Endometrial microvascular endothelial cells (primary cell): ENCODE measurements around the gene HECW1. TPM values are rescaled to one million over a fixed set of nuclear protein-coding genes. Genes with fewer than 3 reads are reported as not detected.
"Not testable (repeated sequence)": the region's sequence is repeated elsewhere in the genome, so short reads cannot be mapped to it uniquely, and the experiment has no call there.

Experiments used
- in situ Hi-C: cut with HindIII; loops from 2 replicates; pipeline ENCODE4 v1.10.0; 2017; ENCODE audit warnings: low sequenced_read_pairs, low pct_unique_long_range_greater_than_20kb; ENCODE audit errors: inconsistent ontology term
- total RNA-seq: library from RNA; depleted of rRNA; stranded (reverse); fragments of >200 nt; gene quantifications from one replicate; pipeline ENCODE4 v1.2.3, GENCODE V29; 2015; ENCODE audit errors: inconsistent ontology term

Gene HECW1
- total RNA-seq, 1 donor from 2014 or later, result not detected

DNA sequence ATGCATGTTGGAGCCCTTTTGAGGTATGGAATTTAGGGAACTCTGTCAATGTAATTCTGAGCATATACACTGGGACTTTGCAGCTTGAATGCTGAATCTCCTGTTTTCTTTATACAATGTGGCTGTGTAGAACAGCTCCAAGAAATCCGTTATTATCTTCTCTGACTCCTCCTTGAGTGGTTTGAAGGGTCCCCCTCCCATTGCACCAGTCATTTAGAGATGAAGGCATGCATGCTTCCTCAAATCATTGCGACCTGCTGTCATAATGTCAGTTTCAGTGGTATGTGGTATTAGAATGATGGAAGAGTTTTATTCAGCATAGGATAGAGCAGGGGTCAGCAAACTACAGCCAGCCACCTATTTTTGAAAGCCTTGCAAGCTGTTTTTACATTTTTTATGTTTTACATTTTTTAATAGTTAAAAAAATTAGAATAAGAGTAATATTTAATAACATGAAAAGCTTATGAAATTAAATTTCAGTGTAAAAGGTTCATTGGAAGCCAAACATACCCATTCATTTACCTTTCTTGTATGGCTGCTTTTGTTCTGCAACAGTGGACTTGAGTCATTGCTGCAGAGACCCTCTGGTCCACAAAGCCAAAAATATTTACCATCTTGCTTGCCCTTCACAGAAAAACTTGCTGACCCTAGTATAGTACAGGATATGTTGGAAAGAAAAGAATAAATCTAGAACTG is 478.6 kb downstream of the HECW1 start:
- in situ Hi-C loops, result no loop called here

GRCh38 chr7:43591558-43592180 is 479.2 kb downstream of the HECW1 start:
- in situ Hi-C loops, result no loop called here

DNA sequence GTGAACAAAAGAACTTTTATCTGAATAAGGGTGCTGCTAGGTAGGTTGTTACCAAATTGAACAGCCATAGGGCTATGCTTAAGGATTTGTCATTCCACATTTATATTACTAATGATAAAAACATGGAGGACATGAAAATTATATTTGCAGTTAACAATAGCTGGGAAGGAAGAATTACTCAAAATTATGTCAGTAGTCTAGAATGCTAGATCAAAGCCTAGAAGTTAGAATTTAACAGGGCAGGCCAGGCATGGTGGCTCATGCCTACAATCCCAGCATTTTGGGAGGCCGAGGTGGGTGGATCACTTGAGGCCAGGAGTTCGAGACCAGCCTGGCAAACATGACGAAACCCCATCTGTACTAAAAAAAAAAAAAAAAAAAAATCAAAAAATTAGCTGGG is 479.9 kb downstream of the HECW1 start:
- in situ Hi-C loops, result no loop called here

DNA sequence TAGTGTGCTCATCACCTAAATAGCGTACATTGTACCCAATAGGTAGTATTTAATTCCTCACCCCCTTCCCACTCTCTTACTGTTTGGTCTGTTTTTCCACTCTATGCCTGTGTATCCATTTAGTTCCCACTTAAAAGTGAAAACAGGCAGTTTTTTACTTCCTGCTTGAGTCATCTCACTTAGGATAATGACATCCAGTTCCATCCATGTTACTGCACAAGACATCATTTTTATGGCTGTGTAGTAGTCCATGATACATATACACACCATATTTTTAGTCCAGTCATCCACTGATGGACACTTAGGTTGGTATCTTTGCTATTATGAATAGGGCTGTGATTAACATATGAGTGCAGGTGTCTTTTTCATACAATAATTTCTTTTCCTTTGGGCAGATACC is 480.6 kb downstream of the HECW1 start:
- in situ Hi-C loops, result no loop called here

DNA sequence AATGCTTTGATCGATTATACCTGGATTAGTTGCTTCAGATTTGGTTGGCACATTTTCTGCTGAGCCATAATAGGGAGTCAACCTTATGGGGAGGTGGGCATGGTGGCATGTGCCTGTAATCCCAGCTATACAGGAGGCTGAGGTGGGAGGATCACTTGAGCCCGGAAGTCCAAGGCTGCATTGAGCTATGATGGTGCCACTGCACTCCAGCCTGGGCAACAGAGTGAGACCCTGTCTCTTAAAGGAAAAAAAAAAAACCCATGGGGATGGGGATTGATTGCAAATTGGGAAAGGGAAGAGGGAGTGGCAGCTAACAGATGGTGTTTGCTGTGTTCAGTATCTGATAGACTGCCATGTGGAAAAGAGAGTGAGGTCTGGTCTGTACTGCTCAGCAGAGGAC is 481.6 kb downstream of the HECW1 start:
- in situ Hi-C loops, result no loop called here

GRCh38 chr7:43596426-43596825 is 484.0 kb downstream of the HECW1 start:
- in situ Hi-C loops, result not testable (repeated sequence)

DNA sequence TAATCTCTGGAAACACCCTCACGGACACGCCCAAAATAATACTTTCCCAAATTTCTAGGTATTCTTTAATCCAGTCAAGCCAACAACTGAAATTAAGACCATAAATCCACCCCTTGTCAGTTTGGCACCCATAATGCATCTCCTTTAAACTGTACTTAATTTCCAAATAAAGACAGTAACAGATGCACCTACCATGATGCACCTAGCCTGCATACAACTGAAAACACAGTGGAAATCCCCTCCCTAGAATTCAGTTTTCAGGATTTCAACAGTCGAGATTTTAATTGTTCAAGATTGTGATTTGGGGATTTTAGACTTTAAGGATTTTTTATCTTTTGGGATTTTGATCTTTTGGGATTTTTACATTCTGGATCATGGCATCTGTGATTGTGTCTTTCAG is 487.6 kb downstream of the HECW1 start:
- in situ Hi-C loops, result no loop called here

DNA sequence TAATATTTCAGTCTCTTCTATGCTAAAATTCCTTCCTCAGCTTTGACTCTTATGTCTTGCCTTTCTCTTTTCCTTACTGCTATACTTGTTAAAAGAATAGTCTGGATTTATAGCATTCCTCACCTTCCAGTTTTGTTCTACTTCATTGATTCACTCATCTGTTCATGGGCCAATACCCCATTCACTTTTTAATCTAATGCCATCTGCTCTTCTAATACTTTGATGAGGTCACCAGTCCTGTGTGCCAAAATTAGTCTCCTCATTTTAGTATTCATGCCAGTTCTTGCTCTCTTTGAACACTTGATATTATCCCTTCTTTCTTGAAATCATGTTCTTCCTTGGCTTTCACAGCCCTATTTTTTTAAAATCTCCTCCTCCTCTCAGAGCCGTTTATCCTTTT is 489.8 kb downstream of the HECW1 start:
- in situ Hi-C loops, result no loop called here

DNA sequence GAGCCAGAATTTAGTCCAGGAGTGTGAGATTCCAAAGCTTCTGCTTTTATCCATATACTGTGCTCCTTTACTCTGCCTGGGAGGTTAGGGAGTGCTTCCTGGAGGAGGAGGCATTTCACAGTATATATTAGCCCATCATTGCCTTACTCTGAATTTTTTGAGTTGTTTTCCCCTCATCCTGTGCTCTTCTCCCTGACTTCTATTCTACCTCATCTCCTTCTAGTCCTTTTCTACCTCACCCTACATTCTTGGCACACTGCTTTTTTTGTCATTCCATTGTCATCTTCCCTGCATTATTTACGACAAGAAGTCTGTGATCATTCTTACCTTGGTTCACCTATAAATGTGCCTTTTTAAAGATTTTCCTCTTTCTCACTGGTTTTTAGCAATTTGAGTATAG is 491.8 kb downstream of the HECW1 start:
- in situ Hi-C loops, result no loop called here

DNA sequence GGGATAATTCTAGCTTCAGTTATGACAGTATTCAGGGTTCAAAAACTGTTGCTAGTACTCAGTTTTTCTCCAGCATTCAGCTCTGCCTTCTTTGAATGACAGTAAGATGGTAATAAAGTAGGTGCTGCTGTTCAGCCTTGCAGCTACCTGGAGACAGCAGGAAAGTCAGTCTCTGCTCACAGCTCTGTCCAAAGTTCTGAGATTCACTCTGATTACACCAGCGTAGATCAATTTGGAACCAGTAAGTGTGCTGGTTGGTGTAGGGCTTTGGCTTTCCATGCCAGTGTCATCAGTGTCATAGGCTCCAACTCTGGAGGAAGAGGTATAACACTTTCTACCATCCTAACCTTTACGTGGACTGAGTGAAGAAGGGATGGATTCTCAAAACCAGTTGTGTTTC is 496.6 kb downstream of the HECW1 start:
- in situ Hi-C loops, result no loop called here

DNA sequence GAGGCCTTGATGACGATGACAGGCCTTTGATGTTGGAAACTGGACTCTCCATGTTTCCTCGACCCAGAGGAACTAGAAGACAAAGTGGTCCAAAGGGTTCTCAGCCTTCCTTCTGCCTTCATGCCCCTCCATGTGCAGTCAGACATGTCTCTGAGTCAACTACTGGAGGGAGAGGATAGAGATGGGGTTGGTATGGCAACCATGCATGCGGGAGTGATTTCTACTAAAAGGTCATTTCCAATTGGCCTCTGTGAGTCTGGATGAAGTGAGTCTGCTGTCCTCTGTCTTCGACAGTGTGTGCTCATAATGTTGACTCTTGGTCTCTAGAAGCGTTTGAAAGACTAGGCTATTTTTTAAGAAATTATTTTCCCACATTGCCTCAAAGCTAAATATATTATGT is 499.7 kb downstream of the HECW1 start:
- in situ Hi-C loops, result no loop called here

- in situ Hi-C loops, result no loop called here
These were observed 500.4 kb downstream of the HECW1 start for GRCh38 chr7:43612599-43613589.

Other genes with a start within 250 kb of the HECW1 start
- gene C7orf25, start 200.6 kb upstream of the HECW1 start, total RNA-seq, result 18.6 TPM
- 168 TPM for gene PSMA2, start 180.5 kb upstream of the HECW1 start, total RNA-seq
- 89.2 TPM for gene MRPL32, start 180.3 kb upstream of the HECW1 start, total RNA-seq